NCI-H82 treated with DMSO at 0.1 percent for 48 hours (cell line): ENCODE data around the gene SLC6A4.
"Not testable (repeated sequence)": the region's sequence is repeated elsewhere in the genome, so short reads cannot be mapped to it uniquely, and the experiment has no call there.

Experiments used
- DNase-seq: peaks from one replicate; lab custom pipeline; 2025; ENCODE audit not compliant: unreplicated experiment; lab: John Stamatoyannopoulos, UW

The SLC6A4 gene

DNA sequence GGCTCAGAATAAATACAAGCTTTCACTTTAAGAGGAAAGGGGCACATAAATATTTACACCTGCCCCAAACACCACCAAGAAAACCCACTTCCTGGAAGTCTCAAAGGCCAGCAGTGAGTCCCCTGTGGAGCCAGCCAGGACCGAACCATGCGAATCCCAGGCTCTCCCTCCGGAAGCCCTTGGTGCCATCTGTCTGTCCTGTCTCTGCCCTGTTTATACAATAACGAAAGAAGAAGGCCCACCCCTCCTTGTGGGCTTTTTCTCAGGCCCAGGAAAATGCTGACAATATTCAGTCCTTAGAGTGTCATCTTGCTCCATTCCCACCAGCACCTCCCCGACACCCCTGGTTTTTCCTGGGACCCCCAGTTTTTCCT lies 3.6 kb upstream of the SLC6A4 start:
- no peak for DNase-seq

DNA sequence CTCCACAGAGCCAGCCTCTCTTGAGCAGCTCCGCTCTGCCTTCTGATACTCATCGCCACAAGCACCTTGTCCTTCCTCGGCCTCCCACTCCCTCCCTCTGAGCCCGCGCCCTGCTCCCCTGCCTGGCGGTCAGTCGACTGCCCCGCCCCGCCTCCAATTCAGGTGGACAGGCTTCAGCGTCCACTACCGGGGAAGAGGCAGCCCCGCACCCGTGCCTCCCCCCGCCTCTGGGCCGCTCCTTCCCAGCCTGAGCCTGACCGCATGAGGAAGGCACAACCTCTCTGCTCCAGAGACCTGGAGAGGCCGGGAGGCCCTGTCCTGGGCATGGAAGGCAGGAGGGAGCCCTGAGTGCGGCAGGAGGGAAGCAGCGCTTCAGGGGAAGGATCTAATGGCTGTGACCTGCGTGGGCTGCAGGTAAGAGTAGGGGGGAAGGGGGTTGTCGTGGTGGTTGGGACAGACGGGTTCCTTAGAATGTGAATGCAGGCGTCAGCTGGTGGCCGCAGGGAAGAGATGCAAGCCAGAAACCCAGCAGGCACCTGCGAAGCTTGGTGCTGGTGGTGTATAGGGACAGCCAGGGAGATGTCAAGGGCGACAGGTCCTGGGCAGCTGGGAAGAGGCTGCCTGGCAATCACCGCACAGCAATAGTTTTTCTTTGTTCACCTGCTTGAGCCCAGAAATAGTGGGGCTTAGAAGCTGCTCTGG lies 3.0 kb upstream of the SLC6A4 start:
- DNase-seq: no peak

DNA sequence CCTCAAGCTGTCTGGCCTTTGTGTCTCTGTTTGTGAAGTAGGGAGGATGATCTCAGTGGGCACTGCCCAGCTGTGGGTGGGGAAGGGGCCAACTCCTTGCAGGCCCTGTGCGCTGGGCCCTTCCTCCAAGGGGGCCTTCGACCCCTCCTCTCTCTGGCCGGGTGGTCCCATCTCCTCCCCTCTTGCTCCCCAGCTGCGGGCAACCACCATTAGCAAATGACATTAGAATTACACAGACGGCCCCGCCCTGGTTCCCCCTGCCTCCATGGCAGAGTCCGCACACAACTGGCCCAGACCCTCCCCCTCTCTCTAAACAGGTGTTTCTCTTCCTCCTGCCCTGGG lies 2.5 kb upstream of the SLC6A4 start:
- no peak for DNase-seq

DNA sequence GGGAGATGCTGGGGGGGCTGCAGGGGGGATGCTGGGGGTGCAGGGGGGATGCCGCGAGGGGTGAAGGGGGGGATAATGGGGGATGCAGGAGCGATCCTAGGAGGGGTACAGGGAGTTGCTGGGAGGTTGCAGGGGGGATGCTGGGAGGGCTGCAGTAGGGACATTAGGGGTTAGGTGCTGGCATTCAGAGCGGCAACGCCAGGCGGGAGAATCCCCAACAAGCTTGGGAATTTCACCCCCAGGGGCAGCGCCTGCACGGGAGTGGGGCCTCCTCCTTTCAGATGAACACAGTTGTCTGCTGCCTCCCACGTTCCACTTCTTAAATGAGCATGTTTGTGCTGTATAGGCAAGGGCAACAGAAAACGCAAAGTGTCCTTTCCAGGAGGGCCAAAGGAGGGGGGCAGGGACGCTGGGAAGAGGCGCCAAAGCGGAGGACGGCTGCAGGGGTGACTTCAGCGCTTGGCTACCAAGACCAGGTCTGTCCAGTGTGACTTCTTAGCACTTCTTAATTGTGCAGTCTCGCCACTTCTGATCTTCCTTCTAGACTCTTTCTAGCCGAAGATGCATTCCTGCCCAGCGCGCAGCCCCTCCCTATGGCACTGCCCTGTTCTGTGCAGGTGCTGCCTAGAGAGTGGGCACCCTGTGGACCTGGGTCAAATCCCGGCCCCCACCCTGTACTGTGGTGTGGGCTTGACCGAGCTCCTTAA lies 2.0 kb upstream of the SLC6A4 start:
- no peak for DNase-seq

DNA sequence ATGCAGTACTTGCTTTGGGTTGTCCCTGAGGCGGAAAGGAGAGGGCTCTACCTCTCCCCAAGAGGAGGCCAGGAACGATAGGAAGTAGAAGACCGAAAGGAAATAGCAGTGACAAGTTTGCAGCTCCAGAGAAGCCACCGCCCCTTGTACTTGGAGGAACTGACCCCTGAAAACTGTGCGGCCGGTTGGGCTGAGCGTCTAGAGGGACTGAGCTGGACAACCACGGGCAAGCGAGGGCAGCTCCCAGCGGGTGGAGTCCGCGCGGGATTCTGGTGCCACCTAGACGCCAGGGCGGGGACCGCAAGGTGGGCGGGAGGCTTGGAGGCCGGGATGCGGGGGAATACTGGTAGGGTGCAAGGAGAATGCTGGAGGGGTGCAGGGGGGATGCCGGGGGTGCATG lies 1.3 kb upstream of the SLC6A4 start:
- DNase-seq: no peak

DNA sequence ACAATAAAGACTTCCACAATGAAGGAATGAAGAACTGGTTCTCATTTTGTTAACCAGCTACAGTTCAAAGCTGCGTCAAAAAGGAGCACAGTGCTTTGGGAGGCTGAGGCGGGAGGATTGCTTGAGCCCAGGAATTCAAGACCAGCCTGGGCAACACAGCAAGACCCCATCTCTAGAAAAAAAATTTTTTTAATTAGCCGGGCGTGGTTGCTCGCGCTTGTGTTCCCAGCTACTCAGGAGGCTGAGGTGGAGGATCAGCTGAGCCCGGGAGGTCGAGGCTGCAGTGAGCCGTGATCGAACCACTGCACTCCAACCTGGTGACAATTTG lies 764 bp upstream of the SLC6A4 start:
- no peak for DNase-seq

DNA sequence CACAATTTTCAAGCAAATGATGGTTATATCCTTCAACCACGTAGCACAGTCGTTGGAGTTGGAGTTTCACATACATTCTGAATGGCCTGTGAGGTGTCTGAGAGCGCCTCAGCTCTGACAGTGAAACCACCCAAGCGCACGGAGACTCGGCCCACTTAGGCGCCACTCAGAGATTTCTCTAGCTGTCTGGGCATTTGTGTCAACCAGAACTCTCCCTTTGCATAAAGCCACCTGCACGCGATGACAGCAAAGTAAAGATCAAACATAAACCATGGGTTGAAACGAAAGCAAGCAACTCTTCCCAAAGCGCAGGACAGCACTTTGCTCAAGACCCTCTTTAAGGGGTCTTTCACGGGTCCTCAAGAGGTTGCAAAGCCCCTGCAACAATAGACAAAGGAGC lies 533 bp downstream of the SLC6A4 start:
- DNase-seq: no peak

DNA sequence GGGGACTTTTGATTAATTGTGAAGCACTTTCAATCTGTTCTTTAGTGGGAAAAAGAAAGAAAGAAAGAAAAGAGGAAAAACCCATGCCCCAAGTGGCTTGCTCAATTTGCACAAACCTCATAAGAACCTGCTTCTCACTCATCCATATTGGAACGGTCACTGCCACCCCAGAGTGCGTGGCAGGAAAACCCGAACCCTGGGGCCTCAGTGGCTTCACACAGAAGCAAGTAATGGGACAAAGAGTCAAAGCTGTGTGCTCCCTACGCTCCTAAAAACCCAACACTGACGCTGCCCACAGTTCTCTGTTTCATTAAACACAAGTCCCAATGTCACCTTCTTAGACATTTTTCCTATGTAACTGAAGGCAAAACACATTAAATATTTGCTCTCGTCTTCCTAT lies 1.2 kb downstream of the SLC6A4 start:
- DNase-seq: no peak

DNA sequence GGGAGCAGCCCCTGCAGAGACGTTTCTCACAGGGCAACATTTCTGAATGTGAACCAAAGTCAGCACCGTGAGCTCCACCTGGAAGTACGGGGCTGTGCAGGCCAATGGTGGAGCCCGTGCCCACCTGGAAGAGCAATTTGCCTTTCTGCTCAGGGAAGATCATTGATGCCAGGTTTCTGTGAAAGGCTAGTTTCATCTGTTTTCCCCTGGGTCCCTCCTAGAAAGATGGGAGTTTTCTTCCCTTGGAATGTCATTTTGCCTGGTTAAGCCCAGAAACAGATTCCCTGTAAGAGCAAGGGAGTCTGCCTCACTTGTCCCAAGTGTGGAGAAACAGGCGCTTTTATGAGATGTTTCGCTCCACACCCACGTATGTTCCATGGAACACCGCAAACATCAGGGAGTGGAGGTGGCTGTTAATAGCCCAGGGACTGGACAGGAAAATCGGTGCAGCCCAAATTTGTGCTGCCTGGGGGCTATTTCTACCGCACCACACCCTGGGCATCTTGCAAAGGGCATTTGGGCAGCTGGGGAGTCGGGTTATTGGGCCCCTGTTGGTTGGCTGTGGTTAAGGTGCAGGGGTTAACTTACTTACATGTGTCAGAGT lies 2.6 kb downstream of the SLC6A4 start:
- DNase-seq: no peak

DNA sequence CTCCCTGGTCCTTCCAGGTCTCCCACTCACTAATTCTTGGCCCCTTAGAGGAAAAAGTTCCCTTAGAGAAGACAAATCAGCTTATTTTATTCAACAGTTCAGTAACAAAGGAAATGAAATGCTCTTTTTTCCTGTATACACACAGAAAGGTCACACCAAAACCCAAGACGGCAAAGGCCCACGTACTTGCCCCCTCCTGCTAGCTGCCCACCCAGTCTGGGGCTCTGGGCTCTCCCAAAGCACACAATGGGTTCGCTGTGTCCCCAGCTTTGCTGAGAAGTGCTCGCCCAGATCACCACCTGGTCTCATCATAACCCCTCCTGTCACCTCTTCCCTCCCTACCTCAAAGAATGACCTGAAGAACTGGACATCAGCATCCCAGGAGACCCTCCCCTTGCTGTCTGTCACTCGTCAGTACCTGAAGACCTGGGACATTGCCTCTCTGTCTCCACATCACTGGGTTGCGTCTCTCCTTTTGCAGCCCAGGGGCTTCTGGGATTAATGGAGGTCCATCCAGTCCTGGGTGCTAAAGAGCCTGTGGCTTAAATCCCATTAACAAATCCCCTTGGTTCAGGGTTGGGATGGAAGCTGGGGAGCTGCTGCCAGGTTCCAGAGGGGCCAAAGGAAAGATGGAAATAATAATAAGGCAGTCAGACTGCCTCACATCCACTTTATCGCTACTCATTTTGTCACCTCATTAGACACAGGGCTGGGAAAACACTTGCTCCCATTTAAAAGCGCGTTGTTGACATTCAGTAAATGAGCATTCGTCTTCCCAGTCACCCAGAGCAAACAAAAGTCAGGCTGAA lies 3.3 kb downstream of the SLC6A4 start:
- DNase-seq: no peak

DNA sequence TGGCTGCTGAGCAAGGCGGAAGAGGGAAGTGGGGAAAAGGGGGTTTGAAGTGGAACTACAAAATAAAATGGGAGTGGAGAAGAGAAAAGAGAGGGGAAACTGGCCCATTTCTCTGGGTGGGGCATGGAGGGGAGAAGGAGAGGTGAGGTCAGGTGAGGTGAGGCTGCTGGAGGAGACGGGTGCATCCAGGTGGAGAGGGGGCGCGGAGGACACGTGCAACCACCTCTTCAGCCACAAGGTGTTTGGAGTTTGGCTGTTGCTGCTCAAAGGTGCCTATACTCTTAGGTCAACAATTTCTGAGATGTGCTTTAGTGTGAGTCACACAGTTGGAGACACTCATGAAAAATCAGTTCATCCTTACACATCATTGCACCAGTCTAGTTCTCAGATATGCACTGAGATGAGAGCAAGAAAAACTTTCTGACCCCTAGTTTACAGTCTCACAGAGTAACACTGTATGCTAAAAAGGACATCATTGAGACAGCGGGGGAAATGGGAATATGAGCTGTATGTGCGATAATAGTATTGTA lies 4.8 kb downstream of the SLC6A4 start:
- DNase-seq: no peak

DNA sequence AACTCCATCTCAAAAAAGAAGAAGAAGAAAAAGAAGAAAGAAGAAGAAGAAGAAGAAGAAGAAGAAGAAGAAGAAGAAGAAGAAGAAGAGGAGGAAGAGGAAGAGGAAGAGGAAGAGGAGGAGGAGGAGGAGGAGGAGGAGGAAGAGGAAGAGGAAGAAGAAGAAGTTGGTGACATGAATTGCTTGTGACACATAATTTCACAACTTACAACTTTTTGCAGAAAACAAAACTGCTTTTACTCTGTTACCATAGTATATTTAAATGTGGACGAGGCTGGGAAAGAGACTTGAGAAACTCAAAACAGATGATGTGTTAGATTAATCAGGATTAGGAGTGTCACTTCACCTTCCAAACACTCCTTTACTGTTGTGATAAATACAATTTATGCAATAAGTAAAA lies 5.5 kb downstream of the SLC6A4 start:
- not testable (repeated sequence) for DNase-seq

DNA sequence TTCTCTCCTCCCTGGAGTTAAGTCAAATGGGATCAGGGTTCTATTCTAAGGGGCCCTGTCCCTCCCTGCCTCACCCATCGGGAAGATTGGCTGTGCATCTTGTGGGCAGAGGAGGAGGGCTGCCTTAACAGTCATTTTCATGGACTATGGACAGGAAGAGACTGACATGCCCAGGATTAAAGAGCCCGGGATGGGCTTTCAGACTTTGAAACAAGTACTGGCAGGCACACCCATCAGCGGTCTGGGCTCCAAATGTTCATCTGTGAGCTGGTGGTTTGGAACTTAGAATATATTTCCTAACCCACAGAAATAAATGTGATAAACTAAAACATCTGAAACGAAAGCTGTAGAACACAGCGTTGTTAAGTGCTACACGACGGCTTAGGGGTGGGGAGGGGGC lies 6.5 kb downstream of the SLC6A4 start:
- DNase-seq: no peak

DNA sequence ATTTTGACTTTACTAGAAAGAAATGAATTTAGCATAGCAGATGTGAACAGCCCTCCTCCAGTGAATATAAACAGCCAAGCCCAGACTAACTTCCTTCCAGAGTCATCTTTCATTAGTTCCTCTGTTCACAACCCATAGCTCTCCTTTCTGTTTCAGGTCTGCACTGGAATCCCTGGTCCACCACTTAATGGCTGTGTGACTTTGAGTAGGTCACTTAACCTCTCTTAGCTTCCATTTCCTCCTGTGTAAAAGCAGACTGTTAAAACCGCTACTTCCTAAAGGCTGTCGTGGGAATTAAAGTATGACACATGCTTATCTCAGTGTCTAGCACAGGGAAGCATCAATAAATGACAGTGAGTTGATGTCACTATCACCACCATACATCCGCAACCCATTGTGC lies 7.5 kb downstream of the SLC6A4 start:
- no peak for DNase-seq

DNA sequence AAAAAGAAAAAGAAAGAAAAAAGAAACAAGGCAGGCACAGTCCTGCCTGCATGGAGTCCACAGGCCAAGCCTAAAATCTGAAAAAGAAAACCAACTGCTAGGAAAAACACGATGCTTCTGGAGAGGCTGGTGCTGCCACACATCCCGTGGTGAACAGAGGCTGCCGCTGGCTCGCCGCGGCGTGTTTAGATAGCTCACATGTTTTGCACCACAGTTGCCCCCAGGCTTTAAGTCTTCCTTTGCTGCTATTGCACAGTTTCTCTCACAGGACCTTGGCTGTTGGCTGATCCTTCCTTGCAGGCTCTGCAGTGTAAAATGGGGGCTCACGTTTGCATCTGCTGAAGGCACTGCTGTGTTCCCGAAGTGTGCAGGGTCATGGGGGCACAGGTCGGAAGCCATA lies 8.6 kb downstream of the SLC6A4 start:
- no peak for DNase-seq

DNA sequence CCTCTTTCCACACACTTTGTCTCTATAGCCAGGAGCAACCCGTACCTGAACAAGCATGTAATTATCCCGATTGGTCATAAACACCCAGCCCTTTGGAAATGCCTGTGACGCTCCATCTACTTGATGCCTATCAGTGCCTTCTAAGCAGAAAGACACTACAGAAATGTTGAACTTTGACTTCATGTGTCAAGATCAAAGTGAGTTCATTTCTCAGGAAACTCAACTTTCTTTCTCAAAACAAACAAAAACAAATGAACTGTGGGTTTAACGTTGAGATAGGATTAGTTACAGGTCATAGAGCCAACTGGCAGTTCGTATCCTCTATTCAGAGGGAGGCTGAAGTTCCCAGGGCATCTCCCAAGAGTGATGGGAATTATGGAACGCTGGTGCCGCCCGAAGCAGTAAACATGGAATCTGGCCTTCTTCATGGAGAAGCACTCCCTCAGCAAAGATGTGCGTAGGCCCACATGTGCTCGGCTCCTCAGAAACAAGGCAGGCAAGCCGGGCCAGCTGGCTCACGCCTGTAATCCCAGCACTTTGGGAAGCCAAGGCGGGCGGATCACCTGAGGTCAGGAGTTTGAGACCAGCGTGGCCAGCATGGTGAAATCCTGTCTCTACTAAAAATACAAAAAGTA lies 9.5 kb downstream of the SLC6A4 start:
- no peak for DNase-seq

DNA sequence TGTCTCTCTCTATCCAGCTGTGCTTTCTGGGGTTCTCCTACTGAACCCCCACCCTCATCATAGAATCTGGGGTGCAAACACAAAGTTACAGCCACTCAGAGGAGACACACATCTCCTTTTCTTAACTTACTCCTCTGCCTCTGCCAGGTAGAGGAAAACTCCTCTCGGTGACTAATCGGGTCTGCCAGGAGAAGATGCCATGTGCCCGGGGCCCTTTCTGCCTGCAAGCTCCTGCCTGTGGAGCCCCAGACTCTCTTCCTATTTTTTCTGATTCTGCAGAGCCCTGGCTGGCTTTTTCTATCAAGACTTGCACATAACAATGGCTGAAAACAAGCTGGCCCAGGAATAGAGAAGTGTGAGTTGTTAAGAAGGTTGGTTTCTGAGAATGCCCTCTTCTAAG lies 10.4 kb downstream of the SLC6A4 start:
- DNase-seq: no peak

DNA sequence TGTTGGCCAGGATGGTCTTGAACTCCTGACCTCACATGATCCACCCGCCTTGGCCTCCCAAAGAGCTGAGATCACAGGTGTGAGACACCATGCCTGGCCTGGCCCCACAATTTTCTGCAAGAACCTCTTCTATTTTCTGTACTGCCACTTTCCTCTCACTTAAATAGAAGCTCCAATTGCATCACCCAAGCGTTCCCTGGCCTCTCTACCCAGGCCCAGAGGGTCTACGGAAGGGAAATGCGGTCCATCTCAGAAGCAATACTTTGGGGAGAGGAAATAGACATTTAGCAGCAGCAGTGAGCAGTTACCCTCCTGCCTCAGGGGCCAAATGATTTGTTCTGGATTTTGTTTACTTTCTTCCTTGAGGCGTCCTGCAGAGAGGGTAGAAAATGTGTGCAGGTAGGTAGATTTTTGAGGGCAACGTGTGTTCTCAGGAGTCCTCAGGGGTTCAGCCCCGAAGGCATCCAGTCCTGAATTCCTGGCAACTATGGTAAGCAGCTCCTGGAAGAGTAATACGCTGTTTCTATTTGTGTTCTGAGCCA lies 11.0 kb downstream of the SLC6A4 start:
- DNase-seq: no peak

DNA sequence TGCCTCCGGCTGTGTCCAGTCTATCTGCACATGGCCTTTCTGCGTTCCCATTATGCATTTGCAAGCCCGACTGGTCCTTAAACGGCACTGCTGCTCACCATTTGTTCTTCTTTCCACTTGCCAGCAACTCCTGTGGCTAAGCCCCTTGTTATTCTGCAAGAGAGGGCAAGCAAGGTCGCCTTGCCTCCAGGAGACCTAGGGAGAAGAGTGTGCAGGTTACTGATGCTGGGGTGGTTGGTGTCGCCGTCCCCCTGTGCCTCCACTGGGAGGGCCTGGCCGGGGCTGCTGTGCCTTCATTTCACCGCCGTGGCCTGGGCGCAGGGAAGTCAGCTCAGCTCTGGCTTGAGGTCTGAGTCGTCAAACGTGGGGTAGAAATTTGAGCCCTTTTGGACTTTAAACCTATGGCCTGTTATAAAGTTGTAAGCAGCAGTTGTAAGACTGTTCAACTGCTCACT lies 12.7 kb downstream of the SLC6A4 start:
- no peak for DNase-seq

DNA sequence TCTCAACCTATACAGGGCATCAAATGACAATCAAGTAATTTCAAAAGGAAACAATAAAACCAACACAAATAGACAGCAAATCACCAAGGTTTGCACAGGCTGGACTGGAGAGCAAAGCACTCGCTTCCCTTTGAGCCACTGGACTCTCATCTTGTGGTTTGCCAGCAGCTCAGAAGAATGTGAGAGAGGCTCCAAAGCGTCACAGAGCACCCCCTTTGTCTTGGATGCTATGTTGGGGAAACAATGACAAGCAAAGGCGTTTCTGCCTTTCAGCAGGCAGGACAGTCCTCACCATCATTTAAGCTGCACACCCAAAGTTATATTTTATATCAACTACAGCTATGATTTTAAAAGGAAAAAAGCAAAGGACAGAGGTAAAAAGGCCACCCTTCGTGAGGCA lies 13.2 kb downstream of the SLC6A4 start:
- no peak for DNase-seq

DNA sequence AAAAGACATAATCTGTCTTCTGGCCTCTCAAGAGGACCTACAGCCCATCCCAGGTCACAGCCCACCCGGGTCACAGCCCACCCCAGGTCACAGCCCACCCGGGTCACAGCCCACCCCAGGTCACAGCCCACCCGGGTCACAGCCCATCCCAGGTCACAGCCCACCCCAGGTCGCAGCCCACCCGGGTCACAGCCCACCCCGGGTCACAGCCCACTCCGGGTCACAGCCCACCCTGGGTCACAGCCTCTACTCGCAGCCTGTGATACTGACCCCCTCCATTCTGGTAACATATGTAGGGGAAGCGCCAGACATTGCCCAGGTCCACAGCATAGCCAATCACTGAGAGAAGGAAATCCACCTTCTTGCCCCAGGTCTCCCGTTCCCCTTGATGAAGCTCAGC lies 14.2 kb downstream of the SLC6A4 start:
- DNase-seq: no peak
